ENCODE measurements around the gene XPA.

GRCh38 chr9:97675655-97676054, 21.5 kb downstream of the XPA start:
- TF ChIP-seq, protein P1, sequence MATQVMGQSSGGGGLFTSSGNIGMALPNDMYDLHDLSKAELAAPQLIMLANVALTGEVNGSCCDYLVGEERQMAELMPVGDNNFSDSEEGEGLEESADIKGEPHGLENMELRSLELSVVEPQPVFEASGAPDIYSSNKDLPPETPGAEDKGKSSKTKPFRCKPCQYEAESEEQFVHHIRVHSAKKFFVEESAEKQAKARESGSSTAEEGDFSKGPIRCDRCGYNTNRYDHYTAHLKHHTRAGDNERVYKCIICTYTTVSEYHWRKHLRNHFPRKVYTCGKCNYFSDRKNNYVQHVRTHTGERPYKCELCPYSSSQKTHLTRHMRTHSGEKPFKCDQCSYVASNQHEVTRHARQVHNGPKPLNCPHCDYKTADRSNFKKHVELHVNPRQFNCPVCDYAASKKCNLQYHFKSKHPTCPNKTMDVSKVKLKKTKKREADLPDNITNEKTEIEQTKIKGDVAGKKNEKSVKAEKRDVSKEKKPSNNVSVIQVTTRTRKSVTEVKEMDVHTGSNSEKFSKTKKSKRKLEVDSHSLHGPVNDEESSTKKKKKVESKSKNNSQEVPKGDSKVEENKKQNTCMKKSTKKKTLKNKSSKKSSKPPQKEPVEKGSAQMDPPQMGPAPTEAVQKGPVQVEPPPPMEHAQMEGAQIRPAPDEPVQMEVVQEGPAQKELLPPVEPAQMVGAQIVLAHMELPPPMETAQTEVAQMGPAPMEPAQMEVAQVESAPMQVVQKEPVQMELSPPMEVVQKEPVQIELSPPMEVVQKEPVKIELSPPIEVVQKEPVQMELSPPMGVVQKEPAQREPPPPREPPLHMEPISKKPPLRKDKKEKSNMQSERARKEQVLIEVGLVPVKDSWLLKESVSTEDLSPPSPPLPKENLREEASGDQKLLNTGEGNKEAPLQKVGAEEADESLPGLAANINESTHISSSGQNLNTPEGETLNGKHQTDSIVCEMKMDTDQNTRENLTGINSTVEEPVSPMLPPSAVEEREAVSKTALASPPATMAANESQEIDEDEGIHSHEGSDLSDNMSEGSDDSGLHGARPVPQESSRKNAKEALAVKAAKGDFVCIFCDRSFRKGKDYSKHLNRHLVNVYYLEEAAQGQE (IDR thresholded peaks at IDR 0.05): no peak
- no peak for TF ChIP-seq RNF2 (IDR thresholded peaks at IDR 0.05; ENCODE audit: borderline replicate concordance, low read depth)
- no peak for TF ChIP-seq POLR2AphosphoS2 (conservative IDR thresholded peaks at IDR 0.05; ENCODE audit: low read length)
- TF ChIP-seq CTCF (IDR thresholded peaks at IDR 0.05): no peak
- TF ChIP-seq MYC (IDR thresholded peaks at IDR 0.05; ENCODE audit: borderline replicate concordance, low read length): no peak
- TF ChIP-seq MAX (IDR thresholded peaks at IDR 0.05): no peak
- no peak for TF ChIP-seq HOXA7 (CRISPR knock-in tag; IDR thresholded peaks at IDR 0.05)
- no peak for TF ChIP-seq EP300 (IDR thresholded peaks at IDR 0.05)
- TF ChIP-seq, protein P2, sequence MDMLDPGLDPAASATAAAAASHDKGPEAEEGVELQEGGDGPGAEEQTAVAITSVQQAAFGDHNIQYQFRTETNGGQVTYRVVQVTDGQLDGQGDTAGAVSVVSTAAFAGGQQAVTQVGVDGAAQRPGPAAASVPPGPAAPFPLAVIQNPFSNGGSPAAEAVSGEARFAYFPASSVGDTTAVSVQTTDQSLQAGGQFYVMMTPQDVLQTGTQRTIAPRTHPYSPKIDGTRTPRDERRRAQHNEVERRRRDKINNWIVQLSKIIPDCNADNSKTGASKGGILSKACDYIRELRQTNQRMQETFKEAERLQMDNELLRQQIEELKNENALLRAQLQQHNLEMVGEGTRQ (IDR thresholded peaks at IDR 0.05): no peak
- no peak for TF ChIP-seq SMC3 (IDR thresholded peaks at IDR 0.05)
- no peak for TF ChIP-seq GATA3 (IDR thresholded peaks at IDR 0.05; ENCODE audit: borderline replicate concordance)
- TF ChIP-seq POLR2A (IDR thresholded peaks at IDR 0.05; ENCODE audit: low read length): no peak
